Measurements from ENCODE around the gene RASA3. TPM values are rescaled to one million over a fixed set of nuclear protein-coding genes. Genes with fewer than 3 reads are reported as not detected.
A peak's percentile ranks its signal among the peaks of the same experiment; 100 is the strongest.

RASA3 gene
- total and polyA plus RNA-seq, 10 of the 15 experiments (the other 5 are each of a cell fraction or from before 2014, with no cell fraction given): 0.79 to 33.9 (median 17.6) TPM

DNA sequence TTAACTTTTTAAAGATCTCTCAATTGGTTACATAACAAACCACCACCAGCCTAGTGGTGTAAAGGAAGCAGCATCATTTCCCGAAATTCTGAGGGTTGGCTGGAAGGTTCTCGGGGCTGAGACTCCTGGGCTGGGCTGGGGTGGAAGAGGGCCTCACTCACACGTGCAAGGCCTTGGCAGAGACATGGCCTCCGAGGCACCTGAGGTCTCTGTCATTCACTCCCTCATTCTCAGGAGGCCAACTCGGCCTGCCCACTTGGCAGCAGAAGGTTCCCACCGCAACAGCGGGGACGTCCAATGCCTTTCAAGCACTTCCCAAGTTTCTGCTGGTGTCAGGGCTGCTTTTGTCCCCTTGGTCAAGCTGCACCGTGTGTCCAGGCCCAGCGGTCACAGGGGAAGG is 18.6 kb upstream of the RASA3 start (continued):
- TF ChIP-seq, protein P1, sequence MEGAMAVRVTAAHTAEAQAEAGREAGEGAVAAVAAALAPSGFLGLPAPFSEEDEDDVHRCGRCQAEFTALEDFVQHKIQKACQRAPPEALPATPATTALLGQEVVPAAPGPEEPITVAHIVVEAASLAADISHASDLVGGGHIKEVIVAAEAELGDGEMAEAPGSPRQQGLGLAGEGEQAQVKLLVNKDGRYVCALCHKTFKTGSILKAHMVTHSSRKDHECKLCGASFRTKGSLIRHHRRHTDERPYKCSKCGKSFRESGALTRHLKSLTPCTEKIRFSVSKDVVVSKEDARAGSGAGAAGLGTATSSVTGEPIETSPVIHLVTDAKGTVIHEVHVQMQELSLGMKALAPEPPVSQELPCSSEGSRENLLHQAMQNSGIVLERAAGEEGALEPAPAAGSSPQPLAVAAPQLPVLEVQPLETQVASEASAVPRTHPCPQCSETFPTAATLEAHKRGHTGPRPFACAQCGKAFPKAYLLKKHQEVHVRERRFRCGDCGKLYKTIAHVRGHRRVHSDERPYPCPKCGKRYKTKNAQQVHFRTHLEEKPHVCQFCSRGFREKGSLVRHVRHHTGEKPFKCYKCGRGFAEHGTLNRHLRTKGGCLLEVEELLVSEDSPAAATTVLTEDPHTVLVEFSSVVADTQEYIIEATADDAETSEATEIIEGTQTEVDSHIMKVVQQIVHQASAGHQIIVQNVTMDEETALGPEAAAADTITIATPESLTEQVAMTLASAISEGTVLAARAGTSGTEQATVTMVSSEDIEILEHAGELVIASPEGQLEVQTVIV (IDR thresholded peaks at IDR 0.05; ENCODE audit: borderline replicate concordance, partially characterized antibody): no peak
- TF ChIP-seq RELA (IDR thresholded peaks at IDR 0.05; ENCODE audit: borderline replicate concordance, partially characterized antibody) (no peak), KDM1A (IDR thresholded peaks at IDR 0.05; ENCODE audit: borderline replicate concordance) (no peak)

DNA sequence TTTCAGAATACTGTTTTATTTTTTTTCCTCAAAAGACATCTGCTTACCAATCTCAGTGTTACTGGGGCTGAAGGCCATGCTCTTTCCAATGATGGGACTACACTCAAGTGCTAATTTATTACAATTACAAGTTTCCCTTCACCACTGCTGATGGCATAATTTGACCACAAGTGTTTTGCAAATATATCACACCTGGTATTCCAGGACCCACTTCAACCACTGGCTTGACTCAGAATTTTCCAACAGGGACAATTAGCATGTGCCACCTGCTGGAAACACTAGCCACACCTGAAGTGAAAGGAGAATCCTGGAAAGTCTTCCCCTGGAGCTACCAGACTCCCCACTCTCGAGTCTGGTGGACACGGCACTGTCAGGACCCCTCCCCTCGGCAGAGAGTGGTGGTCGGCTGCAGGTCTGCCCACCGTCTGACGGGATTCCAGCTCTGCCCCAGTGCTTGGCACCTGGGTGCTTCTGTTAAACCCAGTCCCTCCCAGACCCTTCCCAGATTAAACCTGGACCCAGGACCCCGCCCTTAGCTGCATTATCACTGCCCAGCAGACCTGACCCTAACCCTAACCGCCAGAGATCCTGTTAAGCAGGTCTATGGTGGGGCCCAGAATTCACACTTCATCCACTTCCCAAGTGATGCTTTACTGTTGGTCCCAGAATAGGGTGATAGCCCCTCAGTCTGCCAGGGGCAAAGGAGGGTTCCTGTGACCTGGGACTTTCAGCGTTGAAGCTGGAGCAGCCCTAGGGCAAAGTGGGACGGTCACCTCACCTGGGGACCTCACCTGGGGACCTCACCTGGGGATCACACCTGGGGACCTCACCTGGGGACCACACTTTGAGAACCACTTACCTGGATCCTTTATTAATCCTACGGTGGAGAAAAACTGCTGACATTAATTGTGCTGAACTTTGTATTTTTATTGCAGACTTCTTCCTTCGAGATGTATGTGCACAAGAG is 17.6 kb upstream of the RASA3 start:
- Histone ChIP-seq H3K9me3 (replicated peaks; ENCODE audit: control insufficient read depth, insufficient read depth, low read length) (no peaks in the 10 kb centered on the region), H3K27ac (ENCODE audit: control insufficient read depth, insufficient read depth) (no peak overlapping the region), H3K79me2 (ENCODE audit: control insufficient read depth, insufficient read depth, low read length) (no peaks in the 10 kb centered on the region), H3K36me3 (ENCODE audit: control insufficient read depth in 2 of 2, insufficient read depth in 2 of 2, low read length in 1 of 2) (no peaks in the 10 kb centered on the region), H3K4me2 (ENCODE audit: control insufficient read depth, insufficient read depth) (no peak overlapping the region), H3K9ac (ENCODE audit: control insufficient read depth, insufficient read depth, low read length) (no peak overlapping the region), H3K27me3 (replicated peaks in 1 of 2; ENCODE audit: control insufficient read depth in 2 of 2, insufficient read depth in 2 of 2, low read length in 1 of 2) (peaks cover 0 to 3% of the 10 kb centered on the region in 2 experiments; a peak in 1 of 4 replicates), H3K4me1 (ENCODE audit: control insufficient read depth, insufficient read depth, low read length) (peaks cover 27% of the 10 kb centered on the region), H2AFZ (ENCODE audit: control insufficient read depth, low read depth, low read length) (no peak overlapping the region), H4K20me1 (ENCODE audit: control insufficient read depth, insufficient read depth) (no peaks in the 10 kb centered on the region), H3K4me3 (no peak overlapping the region)
- CTCF ChIA-PET: no interaction called here
- RAD21 ChIA-PET (ENCODE audit: unreplicated experiment): no interaction called here
- no peak for TF ChIP-seq LARP7 (IDR thresholded peaks at IDR 0.05)
- TF ChIP-seq MTA2 (IDR thresholded peaks at IDR 0.05; ENCODE audit: low read depth): 0 out of 2 replicates have a peak, but pooled peaks have one; percentile 12
- no peak for TF ChIP-seq CHD2 (IDR thresholded peaks at IDR 0.05; ENCODE audit: borderline replicate concordance, low read depth, low read length)
- TF ChIP-seq IKZF2 (IDR thresholded peaks at IDR 0.05): peak; percentile 55 to 57; a peak in 2 of 4 replicates
- TF ChIP-seq ZNF24 (IDR thresholded peaks at IDR 0.05): no peak
- no peak for TF ChIP-seq POLR2AphosphoS2 (IDR thresholded peaks at IDR 0.05; ENCODE audit: low read depth, low read length)
- TF ChIP-seq IKZF1 (conservative IDR thresholded peaks at IDR 0.05): peak; percentile 44; the same call in 1 of the 2 replicates
- no peak for TF ChIP-seq ZNF217 (IDR thresholded peaks at IDR 0.05)
- no peak for TF ChIP-seq NR2C1 (IDR thresholded peaks at IDR 0.05)
- TF ChIP-seq BCL11A (IDR thresholded peaks at IDR 0.05; ENCODE audit: low read depth, low read length): no peak
- TF ChIP-seq SMAD1 (IDR thresholded peaks at IDR 0.05; ENCODE audit: low read depth, partially characterized antibody): no peak
- TF ChIP-seq STAT1 (conservative IDR thresholded peaks at IDR 0.05): no peak
- no peak for DNase-seq (ENCODE audit: low read depth, low spot score)
- ATAC-seq: no peak
- BruUV-seq (replicated peaks): no TSS peak
- SMC1A ChIA-PET (ENCODE audit: uncharacterized antibody, unreplicated experiment): interaction anchor here (0.5 to 2.7 kb wide), 3 partner anchors 73 to 136 kb away, joined by 3 to 8 read pairs (median 3); no protein-coding TSS in a partner anchor
- POLR2A ChIA-PET: no interaction called here
- no peak for FAIRE-seq
- intact Hi-C loops (cut with micrococcal nuclease; ENCODE audit: unreplicated experiment) (loop anchor here (10.0 kb wide), 1 partner anchor 335 kb away; no protein-coding TSS in a partner anchor), in situ Hi-C loops (cut with MboI) (no loop called here)
- WGBS (ENCODE audit: insufficient coverage, insufficient replicate concordance, low lambda C conversion rate, missing lambda C conversion rate): 57% methylated on average over 12 of the region's 12 CpGs

All from GM12878 (cell line).